IMR-90 (cell line): Measurements from ENCODE around the gene KIF6. TPM values are rescaled to one million over a fixed set of nuclear protein-coding genes. Genes with fewer than 3 reads are reported as not detected.

Source experiments
- ATAC-seq: fragments of 200-7000 bp; cut with Tn5 transposase; 2 replicates; pipeline ENCODE4 v1.9.1; 2020; ENCODE audit warnings: low read depth, mild to moderate bottlenecking, moderate library complexity
- BruUV-seq: library from RNA; stranded (reverse); fragments of 400-500 nt; replicated peaks from 2 replicates; lab custom pipeline; 2021; lab: Mats Ljungman, UMichigan
- CTCF ChIA-PET: fragments of 300-600 bp; formaldehyde crosslinking; extraction: SDS; loops from one replicate; lab custom pipeline; 2021; ENCODE audit warnings: antibody characterized with exemption; lab: Yijun Ruan, JAX
- POLR2A ChIA-PET: fragments of 300-600 bp; sonication (Branson Sonifier 250); formaldehyde crosslinking; loops from one replicate; lab custom pipeline; 2022; ENCODE audit warnings: antibody characterized with exemption; ENCODE audit not compliant: unreplicated experiment; lab: Charles Lee
- DNase-seq: peaks from one replicate; pipeline ENCODE4 v3.0.0; 2013
- H2AFZ ChIP-seq: replicated peaks from 2 replicates; pipeline ENCODE3; 2013; ENCODE audit warnings: low read length, mild to moderate bottlenecking; ENCODE audit not compliant: poor library complexity
- H2AK5ac ChIP-seq: 2 replicates; pipeline ENCODE4 v1.6.1; 2013; ENCODE audit warnings: low read depth, low read length, inconsistent platforms
- H2AK9ac ChIP-seq: replicated peaks from 2 replicates; pipeline ENCODE3; 2013; ENCODE audit warnings: mild to moderate bottlenecking, low read depth, low read length, moderate library complexity; ENCODE audit not compliant: poor library complexity
- H2BK120ac ChIP-seq: 2 replicates; pipeline ENCODE4 v1.6.1; 2013; ENCODE audit warnings: low read depth, low read length, inconsistent platforms
- H2BK15ac ChIP-seq: 3 replicates; pipeline ENCODE4 v1.6.1; 2013; ENCODE audit warnings: low read depth, low read length, inconsistent platforms
- H2BK20ac ChIP-seq: 2 replicates; pipeline ENCODE4 v1.6.1; 2013; ENCODE audit warnings: low read depth, mild to moderate bottlenecking, inconsistent platforms, low read length, moderate library complexity
- H2BK5ac ChIP-seq: 2 replicates; pipeline ENCODE4 v1.6.1; 2013; ENCODE audit warnings: mild to moderate bottlenecking, low read depth, low read length, inconsistent platforms; ENCODE audit not compliant: poor library complexity, severe bottlenecking
- H3K14ac ChIP-seq: replicated peaks from 2 replicates; pipeline ENCODE4 v1.6.1; 2013; ENCODE audit warnings: low read depth, low read length, inconsistent platforms
- H3K18ac ChIP-seq: 2 replicates; pipeline ENCODE4 v1.6.1; 2013; ENCODE audit warnings: low read depth, low read length, control low read depth
- H3K23ac ChIP-seq: 2 replicates; pipeline ENCODE4 v1.6.1; 2013; ENCODE audit warnings: low read depth, low read length, inconsistent platforms
- H3K27ac ChIP-seq: 2 replicates; pipeline ENCODE4 v1.5.1; 2013; ENCODE audit warnings: mild to moderate bottlenecking, control low read depth, low read length; ENCODE audit not compliant: insufficient read depth
- H3K27me3 ChIP-seq: 2 replicates; pipeline ENCODE4 v1.6.1; 2013; ENCODE audit warnings: low read length; ENCODE audit not compliant: control insufficient read depth, insufficient read depth
- H3K36me3 ChIP-seq: 2 replicates; pipeline ENCODE4 v1.6.1; 2013; ENCODE audit warnings: low read length, mixed read lengths; ENCODE audit not compliant: control insufficient read depth, insufficient read depth
- H3K4ac ChIP-seq: 2 replicates; pipeline ENCODE4 v1.6.1; 2013; ENCODE audit warnings: low read depth, low read length, inconsistent platforms
- H3K4me1 ChIP-seq: 2 replicates; pipeline ENCODE4 v1.6.1; 2013; ENCODE audit warnings: low read length, mixed read lengths; ENCODE audit not compliant: control insufficient read depth, insufficient read depth
- H3K4me2 ChIP-seq: 2 replicates; pipeline ENCODE4 v1.6.1; 2013; ENCODE audit warnings: low read depth, mild to moderate bottlenecking, control low read depth, low read length, moderate library complexity
- H3K4me3 ChIP-seq: 2 replicates; pipeline ENCODE4 v1.5.1; 2013; ENCODE audit warnings: low read depth, mild to moderate bottlenecking, control low read depth, low read length, moderate library complexity; ENCODE audit not compliant: insufficient read depth
- H3K56ac ChIP-seq: 2 replicates; pipeline ENCODE4 v1.6.1; 2013; ENCODE audit warnings: low read length, inconsistent platforms; ENCODE audit not compliant: insufficient read depth; ENCODE audit errors: extremely low read depth
- H3K79me1 ChIP-seq, 2 experiments: 2 replicates each; pipeline ENCODE4 v1.6.1; 2013; ENCODE audit warnings: low read length in 2 of 2, inconsistent platforms in 1 of 2, low read depth in 1 of 2
- H3K9ac ChIP-seq: 2 replicates; pipeline ENCODE4 v1.6.1; 2013; ENCODE audit warnings: low read depth, low read length, control low read depth
- H3K9me1 ChIP-seq: 2 replicates; pipeline ENCODE4 v1.6.1; 2013; ENCODE audit warnings: low read length, inconsistent platforms; ENCODE audit not compliant: insufficient read depth
- H3K9me3 ChIP-seq: 2 replicates; pipeline ENCODE4 v1.6.1; 2013; ENCODE audit warnings: low read length; ENCODE audit not compliant: control insufficient read depth, insufficient read depth
- H4K20me1 ChIP-seq: 2 replicates; pipeline ENCODE4 v1.6.1; 2013; ENCODE audit warnings: low read length, inconsistent platforms; ENCODE audit not compliant: insufficient read depth
- H4K5ac ChIP-seq: 2 replicates; pipeline ENCODE4 v1.6.1; 2013; ENCODE audit warnings: mild to moderate bottlenecking, low read depth, low read length, control low read depth
- H4K8ac ChIP-seq, 2 experiments: 2 replicates each; pipeline ENCODE4 v1.6.1; 2013; ENCODE audit warnings: low read depth in 2 of 2, low read length in 2 of 2, control low read depth in 1 of 2, inconsistent platforms in 1 of 2
- H4K91ac ChIP-seq: 2 replicates; pipeline ENCODE4 v1.6.1; 2013; ENCODE audit warnings: low read depth, low read length, inconsistent platforms; ENCODE audit not compliant: insufficient read depth
- CHD1 ChIP-seq: IDR thresholded peaks from 2 replicates; pipeline ENCODE4 v1.6.1; 2012; ENCODE audit warnings: low read depth, low read length, improper control_type of control experiment
- MXI1 ChIP-seq: IDR thresholded peaks from 2 replicates; pipeline ENCODE4 v1.6.1; 2012; ENCODE audit warnings: low read depth, mild to moderate bottlenecking, low read length, moderate library complexity, borderline replicate concordance
- POLR2A ChIP-seq: IDR thresholded peaks from 2 replicates; pipeline ENCODE4 v1.6.1; 2012; ENCODE audit warnings: mild to moderate bottlenecking, low read depth, low read length
- RAD21 ChIP-seq: IDR thresholded peaks from 2 replicates; pipeline ENCODE4 v1.6.1; 2012; ENCODE audit warnings: low read length, improper control_type of control experiment
- RCOR1 ChIP-seq: IDR thresholded peaks from 2 replicates; pipeline ENCODE4 v1.6.1; 2012; ENCODE audit warnings: mild to moderate bottlenecking, low read length, improper control_type of control experiment; ENCODE audit not compliant: insufficient replicate concordance
- RFX5 ChIP-seq: IDR thresholded peaks from 2 replicates; pipeline ENCODE4 v1.8.0; 2012; ENCODE audit warnings: low read depth, mild to moderate bottlenecking, low read length, moderate library complexity
- SMC3 ChIP-seq: fragments of 150-350 bp; IDR thresholded peaks from 2 replicates; pipeline ENCODE4 v1.6.1; 2016; ENCODE audit warnings: low read depth, mild to moderate bottlenecking, antibody characterized with exemption, low read length, moderate library complexity
- WGBS, 2 experiments: methylation state at CpG; one replicate each; pipeline versions ENCODE4 v1.1.5 to v1.1.7; 2013; ENCODE audit warnings: missing lambda C conversion rate in 2 of 2; ENCODE audit not compliant: insufficient read length in 1 of 2; ENCODE audit errors: extremely low coverage in 2 of 2; 5-methylcytosine and 5-hydroxymethylcytosine counted together
- dilution Hi-C: fragments of 300-500 bp; cut with HindIII; formaldehyde crosslinking; loops from one replicate; pipeline ENCODE4 v1.14.3; 2018; ENCODE audit warnings: low sequenced_read_pairs; ENCODE audit not compliant: unreplicated experiment
- in situ Hi-C: fragments of 300-500 bp; cut with MboI; formaldehyde crosslinking; loops from 3 replicates; pipeline ENCODE4 v1.14.3; 2019; ENCODE audit warnings: low sequenced_read_pairs, inconsistent platforms, mixed read lengths
- intact Hi-C: fragments of 100-400 bp; cut with micrococcal nuclease; formaldehyde crosslinking; loops from 2 replicates; pipeline ENCODE4 v1.10.0; 2022
- polyA plus RNA-seq, 3 experiments: library from polyadenylated mRNA; depleted of rRNA; stranded (reverse); fragments of >200 nt; gene quantifications; 2 replicates each; pipeline ENCODE4 v1.2.3, GENCODE V29; 2012; ENCODE audit warnings: low replicate concordance in 1 of 3
- total RNA-seq: library from RNA; depleted of rRNA; stranded (reverse); fragments of >200 nt; gene quantifications from 2 replicates; pipeline ENCODE4 v1.2.3, GENCODE V29; 2012
- TF ChIP-seq, protein P1 (sequence below): fragments of 150-350 bp; IDR thresholded peaks from 2 replicates; pipeline ENCODE4 v1.6.1; 2017; ENCODE audit warnings: mild to moderate bottlenecking, antibody characterized with exemption, low read length, low read depth
- TF ChIP-seq, protein P2 (sequence below): conservative IDR thresholded peaks from 2 replicates; pipeline ENCODE4 v1.5.1; 2012; ENCODE audit warnings: mild to moderate bottlenecking, low read depth, low read length, improper control_type of control experiment

The KIF6 gene
- total and polyA plus RNA-seq, 2 of the 4 experiments (the other 2 are of a cell fraction) = under 0.01 to 0.10 TPM

DNA sequence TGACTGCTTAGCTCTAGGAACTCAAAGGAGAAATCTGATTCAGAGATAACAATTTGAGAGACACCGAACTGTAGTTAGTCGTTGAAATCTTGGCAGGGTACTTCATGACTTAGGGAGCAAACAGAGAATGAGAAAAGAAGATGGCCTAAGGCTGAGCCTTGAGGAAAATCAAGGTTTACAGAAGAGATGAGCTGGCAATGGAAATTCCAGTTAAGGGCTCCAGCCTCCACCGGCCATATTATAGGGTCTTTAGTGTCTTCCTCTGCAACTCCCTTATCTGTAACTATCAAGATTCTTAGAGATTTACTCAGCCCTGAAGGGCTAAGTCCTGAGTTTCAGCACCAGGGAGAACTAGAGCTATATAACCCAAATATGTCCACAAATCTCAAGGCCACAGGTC lies 437.6 kb downstream of the KIF6 start:
- Histone ChIP-seq H3K4ac (no peak overlapping the region), H2AK5ac (no peak overlapping the region), H3K4me1 (no peaks in the 10 kb centered on the region), H3K4me2 (no peak overlapping the region), H2BK20ac (no peak overlapping the region), H2AFZ (no peak overlapping the region), H3K9ac (no peak overlapping the region), H3K9me1 (no peaks in the 10 kb centered on the region), H3K23ac (no peak overlapping the region), H4K8ac (no peak overlapping the region), H3K27ac (no peak overlapping the region), H3K79me1 (no peaks in the 10 kb centered on the region), H3K27me3 (no peaks in the 10 kb centered on the region), H2AK9ac (no peak overlapping the region), H3K14ac (no peak overlapping the region), H2BK120ac (no peak overlapping the region), H2BK5ac (no peak overlapping the region), H2BK15ac (no peak overlapping the region), H3K4me3 (no peak overlapping the region), H4K91ac (no peak overlapping the region), H3K36me3 (no peaks in the 10 kb centered on the region), H3K56ac (no peak overlapping the region), H4K20me1 (no peaks in the 10 kb centered on the region), H4K5ac (no peak overlapping the region), H3K9me3 (no peaks in the 10 kb centered on the region), H3K18ac (no peak overlapping the region)
- CTCF ChIA-PET = no interaction called here
- POLR2A ChIA-PET = no interaction called here
- intact Hi-C loops = no loop called here
- in situ Hi-C loops = no loop called here
- no peak for ATAC-seq
- WGBS, 2 experiments = 70% methylated on average over 2 of the region's 3 CpGs; no CpG with 5 or more reads in 1 of the 2 experiments
- no TSS peak for BruUV-seq
- dilution Hi-C loops = no loop called here
- TF ChIP-seq SMC3 (no peak), RAD21 (no peak), POLR2A (no peak), CHD1 (no peak), RCOR1 (no peak), RFX5 (no peak), MXI1 (no peak)
- TF ChIP-seq, protein P1, sequence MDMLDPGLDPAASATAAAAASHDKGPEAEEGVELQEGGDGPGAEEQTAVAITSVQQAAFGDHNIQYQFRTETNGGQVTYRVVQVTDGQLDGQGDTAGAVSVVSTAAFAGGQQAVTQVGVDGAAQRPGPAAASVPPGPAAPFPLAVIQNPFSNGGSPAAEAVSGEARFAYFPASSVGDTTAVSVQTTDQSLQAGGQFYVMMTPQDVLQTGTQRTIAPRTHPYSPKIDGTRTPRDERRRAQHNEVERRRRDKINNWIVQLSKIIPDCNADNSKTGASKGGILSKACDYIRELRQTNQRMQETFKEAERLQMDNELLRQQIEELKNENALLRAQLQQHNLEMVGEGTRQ = no peak
- TF ChIP-seq, protein P2, sequence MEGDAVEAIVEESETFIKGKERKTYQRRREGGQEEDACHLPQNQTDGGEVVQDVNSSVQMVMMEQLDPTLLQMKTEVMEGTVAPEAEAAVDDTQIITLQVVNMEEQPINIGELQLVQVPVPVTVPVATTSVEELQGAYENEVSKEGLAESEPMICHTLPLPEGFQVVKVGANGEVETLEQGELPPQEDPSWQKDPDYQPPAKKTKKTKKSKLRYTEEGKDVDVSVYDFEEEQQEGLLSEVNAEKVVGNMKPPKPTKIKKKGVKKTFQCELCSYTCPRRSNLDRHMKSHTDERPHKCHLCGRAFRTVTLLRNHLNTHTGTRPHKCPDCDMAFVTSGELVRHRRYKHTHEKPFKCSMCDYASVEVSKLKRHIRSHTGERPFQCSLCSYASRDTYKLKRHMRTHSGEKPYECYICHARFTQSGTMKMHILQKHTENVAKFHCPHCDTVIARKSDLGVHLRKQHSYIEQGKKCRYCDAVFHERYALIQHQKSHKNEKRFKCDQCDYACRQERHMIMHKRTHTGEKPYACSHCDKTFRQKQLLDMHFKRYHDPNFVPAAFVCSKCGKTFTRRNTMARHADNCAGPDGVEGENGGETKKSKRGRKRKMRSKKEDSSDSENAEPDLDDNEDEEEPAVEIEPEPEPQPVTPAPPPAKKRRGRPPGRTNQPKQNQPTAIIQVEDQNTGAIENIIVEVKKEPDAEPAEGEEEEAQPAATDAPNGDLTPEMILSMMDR = no peak
- no peak for DNase-seq
